Measurements from ENCODE around the gene UBE2H.

UBE2H gene

DNA sequence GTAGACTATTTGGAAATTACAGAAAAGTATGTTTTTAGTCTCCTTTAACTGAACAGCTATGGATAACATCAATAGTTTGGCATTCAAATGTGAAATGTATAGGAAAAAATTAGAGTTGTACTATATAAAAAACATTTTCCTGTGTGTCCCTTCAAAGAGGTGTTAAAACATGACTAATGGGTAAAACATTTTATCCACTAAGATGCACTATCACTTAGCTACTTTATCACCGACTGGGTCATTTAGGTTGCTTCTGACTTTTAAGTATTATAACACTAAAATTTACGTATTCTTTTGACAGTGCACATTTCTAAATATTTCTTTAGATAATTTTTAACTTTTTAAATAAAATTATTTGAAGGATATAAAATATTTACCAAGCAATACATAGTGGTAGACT lies 77.6 kb downstream of the UBE2H start:
- Histone ChIP-seq H3K4me3 (ENCODE audit: low read depth, low read length) (no peak overlapping the region), H3K9me3 (ENCODE audit: severe bottlenecking) (no peaks in the 10 kb centered on the region), H3K27ac (no peak overlapping the region), H3K27me3 (ENCODE audit: insufficient read depth, low read depth, severe bottlenecking) (no peaks in the 10 kb centered on the region), H3K36me3 (peaks cover 2% of the 10 kb centered on the region)
- no peak for TF ChIP-seq CTCF (IDR thresholded peaks at IDR 0.05; ENCODE audit: low read depth, low read length)
- DNase-seq: no peak

- no peak for DNase-seq
Measured at GRCh38 chr7:129874722-129875121, 78.0 kb downstream of the UBE2H start.

DNA sequence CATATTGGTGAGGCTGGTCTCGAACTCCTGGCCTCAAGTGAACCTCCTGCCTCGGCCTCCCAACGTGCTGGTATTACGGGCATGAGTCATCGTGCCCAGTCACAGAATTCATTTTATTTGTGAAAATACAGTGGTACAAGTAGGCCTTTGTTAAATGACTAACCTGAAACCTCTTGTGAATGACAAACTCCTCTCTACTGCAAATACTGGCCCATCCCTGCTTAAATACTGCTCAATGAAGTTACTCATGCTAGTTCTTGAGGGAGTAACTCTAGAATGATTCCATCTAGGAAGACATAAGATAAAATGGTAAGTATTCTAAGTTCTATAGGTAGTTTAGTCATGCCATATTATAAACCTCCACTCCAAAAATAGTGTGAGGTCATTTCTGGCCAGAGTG lies 80.7 kb downstream of the UBE2H start:
- Histone ChIP-seq H3K27me3 (ENCODE audit: insufficient read depth, low read depth, severe bottlenecking) (no peaks in the 10 kb centered on the region), H3K36me3 (peaks cover 2% of the 10 kb centered on the region), H3K9me3 (ENCODE audit: severe bottlenecking) (no peaks in the 10 kb centered on the region), H3K27ac (no peak overlapping the region), H3K4me3 (ENCODE audit: low read depth, low read length) (no peak overlapping the region)
- TF ChIP-seq CTCF (IDR thresholded peaks at IDR 0.05; ENCODE audit: low read depth, low read length): no peak
- DNase-seq: no peak

More at GRCh38 chr7:129874722-129875121, 78.0 kb downstream of the UBE2H start:
- H3K4me3 ChIP-seq (ENCODE audit: low read depth, low read length): no peak overlapping the region
- H3K9me3 ChIP-seq (ENCODE audit: severe bottlenecking): no peaks in the 10 kb centered on the region
- no peak overlapping the region for H3K27ac ChIP-seq
- peaks cover 2% of the 10 kb centered on the region for H3K36me3 ChIP-seq
- H3K27me3 ChIP-seq (ENCODE audit: insufficient read depth, low read depth, severe bottlenecking): no peaks in the 10 kb centered on the region
- TF ChIP-seq CTCF (IDR thresholded peaks at IDR 0.05; ENCODE audit: low read depth, low read length): no peak

DNA sequence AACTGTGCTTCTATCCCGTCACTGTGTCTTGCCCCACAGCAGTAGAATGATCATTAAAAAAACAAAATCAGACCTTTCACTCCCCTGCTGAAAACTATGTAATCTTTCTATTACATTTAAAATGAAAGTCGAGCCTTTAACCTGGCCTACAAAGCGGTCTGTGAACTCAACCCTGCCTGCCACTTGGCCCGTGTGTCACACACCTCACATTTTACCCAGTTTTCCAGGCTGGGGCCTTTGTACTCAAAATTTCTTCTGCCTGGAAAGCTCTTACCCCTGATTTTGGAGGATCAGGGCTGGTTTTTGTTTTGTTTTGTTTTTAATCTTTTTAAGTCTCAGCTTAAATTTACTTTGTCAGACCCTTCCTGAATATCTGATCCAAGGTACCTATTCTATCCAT lies 82.1 kb downstream of the UBE2H start:
- H3K4me3 ChIP-seq (ENCODE audit: low read depth, low read length): no peak overlapping the region
- no peaks in the 10 kb centered on the region; the same call in 1 of the 2 replicates for H3K36me3 ChIP-seq
- TF ChIP-seq CTCF (IDR thresholded peaks at IDR 0.05; ENCODE audit: low read depth, low read length): no peak
- DNase-seq: no peak
- H3K27ac ChIP-seq: no peak overlapping the region
- no peaks in the 10 kb centered on the region for H3K9me3 ChIP-seq (ENCODE audit: severe bottlenecking)
- H3K27me3 ChIP-seq (ENCODE audit: insufficient read depth, low read depth, severe bottlenecking): no peaks in the 10 kb centered on the region

DNA sequence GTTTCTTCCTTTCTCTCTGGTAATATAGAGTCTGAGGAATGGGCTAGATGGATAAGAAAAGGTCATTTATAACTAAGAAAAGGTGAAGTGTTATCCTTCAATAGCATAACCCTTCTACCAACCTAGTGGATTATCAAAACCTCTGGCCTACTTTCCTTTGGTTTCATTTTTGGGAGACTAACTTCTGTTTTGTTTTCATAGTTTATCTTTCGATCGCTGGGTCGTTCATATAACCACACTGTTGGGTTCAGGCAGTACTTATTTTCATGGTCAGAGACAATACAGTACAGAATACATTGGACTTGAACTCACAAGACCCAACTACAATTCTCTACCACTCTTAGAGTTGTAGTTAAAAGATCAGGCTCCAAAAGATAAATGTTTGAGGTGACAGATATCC lies 86.5 kb downstream of the UBE2H start:
- DNase-seq: no peak
- no peaks in the 10 kb centered on the region; the same call in 1 of the 2 replicates for H3K36me3 ChIP-seq
- H3K4me3 ChIP-seq (ENCODE audit: low read depth, low read length): no peak overlapping the region
- no peak overlapping the region for H3K27ac ChIP-seq
- H3K9me3 ChIP-seq (ENCODE audit: severe bottlenecking): no peaks in the 10 kb centered on the region
- no peak for TF ChIP-seq CTCF (IDR thresholded peaks at IDR 0.05; ENCODE audit: low read depth, low read length)
- no peaks in the 10 kb centered on the region for H3K27me3 ChIP-seq (ENCODE audit: insufficient read depth, low read depth, severe bottlenecking)

DNA sequence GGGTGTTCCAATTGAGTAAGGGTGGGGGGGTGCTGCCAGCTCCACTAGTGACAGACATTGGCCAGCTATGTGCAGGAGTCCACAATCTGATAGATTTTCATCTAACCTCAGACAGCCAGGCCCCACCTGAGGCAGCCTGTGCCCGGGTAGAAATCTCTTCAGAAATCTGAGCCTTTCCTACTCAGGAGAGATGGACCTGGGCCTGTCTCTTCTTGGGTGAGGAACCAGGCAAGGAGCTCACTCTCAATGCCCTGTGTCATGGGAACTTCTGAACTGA lies 86.9 kb downstream of the UBE2H start:
- H3K27ac ChIP-seq: no peak overlapping the region
- no peak for TF ChIP-seq CTCF (IDR thresholded peaks at IDR 0.05; ENCODE audit: low read depth, low read length)

More for the DNA sequence above, 86.9 kb downstream of the UBE2H start:
- H3K4me3 ChIP-seq (ENCODE audit: low read depth, low read length): no peak overlapping the region
- DNase-seq: no peak
- H3K27me3 ChIP-seq (ENCODE audit: insufficient read depth, low read depth, severe bottlenecking): no peaks in the 10 kb centered on the region
- no peaks in the 10 kb centered on the region for H3K9me3 ChIP-seq (ENCODE audit: severe bottlenecking)
- H3K36me3 ChIP-seq: no peaks in the 10 kb centered on the region

All from WERI-Rb-1 (cell line).